ENCODE measurements around the gene KCTD8.

KCTD8 gene

GRCh38 chr4:44162538-44163270, 285.9 kb downstream of the KCTD8 start:
- no peak for DNase-seq (ENCODE audit: low read depth in 3 of 3)

DNA sequence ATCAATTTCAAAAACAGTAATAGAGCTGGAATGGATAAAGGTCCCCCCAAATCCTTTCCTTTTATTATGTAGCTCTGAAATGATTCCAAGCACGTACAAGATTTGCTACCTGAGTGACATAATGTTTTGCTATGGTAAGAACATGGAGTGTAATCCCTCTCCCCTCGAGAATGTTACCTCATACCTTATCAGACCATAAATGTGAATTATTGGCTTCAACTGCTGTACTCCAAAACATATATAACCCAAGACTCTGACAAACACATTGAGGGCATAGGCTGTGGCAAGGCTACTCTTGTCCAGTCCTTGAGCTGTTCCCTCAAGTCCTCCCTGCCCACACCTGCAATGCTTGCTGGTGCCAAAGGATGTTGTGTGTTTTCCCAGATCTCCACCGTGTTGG, 286.9 kb downstream of the KCTD8 start:
- DNase-seq (ENCODE audit: low read depth in 3 of 3) = no peak

GRCh38 chr4:44160776-44161367, 287.7 kb downstream of the KCTD8 start:
- DNase-seq (ENCODE audit: low read depth in 3 of 3) = no peak

GRCh38 chr4:44159991-44160390, 288.6 kb downstream of the KCTD8 start:
- DNase-seq (ENCODE audit: low read depth in 3 of 3) = no peak

GRCh38 chr4:44157611-44158277, 290.9 kb downstream of the KCTD8 start:
- no peak for DNase-seq (ENCODE audit: low read depth in 3 of 3)

DNA sequence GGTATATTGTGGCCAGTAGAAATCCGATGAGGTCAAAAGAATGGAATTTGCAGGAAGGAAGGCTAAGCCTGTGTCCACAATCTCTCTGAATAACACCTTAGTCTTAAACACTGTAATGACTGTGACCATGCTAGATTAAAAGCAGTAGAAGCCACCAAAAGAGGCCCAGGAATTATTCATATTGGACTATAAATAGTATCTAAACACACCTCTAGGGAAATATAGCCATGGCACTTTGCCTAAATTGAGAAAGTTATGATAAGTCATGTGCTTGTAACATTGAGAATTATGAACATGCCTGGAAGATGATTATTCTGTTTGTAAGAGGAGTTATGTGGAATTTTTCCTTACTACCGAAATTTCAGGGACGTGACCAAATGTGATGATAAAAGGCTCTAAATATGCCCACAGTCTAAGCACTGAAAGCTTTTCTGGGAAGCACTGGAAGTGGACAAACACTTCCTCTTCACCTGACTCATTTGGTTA, 298.5 kb downstream of the KCTD8 start:
- DNase-seq (ENCODE audit: low read depth in 3 of 3) = no peak

- no peak for DNase-seq (ENCODE audit: low read depth in 3 of 3)
Measured at GRCh38 chr4:44149282-44149681, 299.3 kb downstream of the KCTD8 start.

DNA sequence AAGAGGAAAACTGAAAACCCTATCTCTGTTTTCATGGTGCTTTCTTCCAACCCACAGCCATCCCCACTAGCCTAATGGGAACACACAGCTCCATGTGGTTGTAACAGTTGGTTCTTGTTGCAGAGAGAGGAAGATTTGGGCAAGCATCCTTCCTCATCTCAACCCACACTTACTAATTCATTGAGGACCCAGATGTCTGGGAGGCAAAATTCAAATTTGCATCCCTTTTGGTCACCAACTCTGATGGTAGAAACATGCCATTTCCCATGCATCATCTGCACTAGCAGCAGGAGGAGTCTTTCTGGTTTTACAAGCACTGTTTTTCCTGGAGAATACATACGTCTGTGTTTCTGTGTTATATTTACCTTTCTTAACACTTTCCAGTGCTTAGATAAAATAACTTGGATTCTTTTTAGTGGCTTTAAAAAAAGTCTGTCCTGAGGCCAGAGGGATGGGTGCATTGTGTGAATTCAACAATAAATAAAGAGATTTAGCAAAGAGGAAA, 301.0 kb downstream of the KCTD8 start:
- DNase-seq (ENCODE audit: low read depth in 3 of 3) = no peak

- no peak for DNase-seq (ENCODE audit: low read depth in 3 of 3)
Measured at GRCh38 chr4:44146516-44146915, 302.1 kb downstream of the KCTD8 start.

DNA sequence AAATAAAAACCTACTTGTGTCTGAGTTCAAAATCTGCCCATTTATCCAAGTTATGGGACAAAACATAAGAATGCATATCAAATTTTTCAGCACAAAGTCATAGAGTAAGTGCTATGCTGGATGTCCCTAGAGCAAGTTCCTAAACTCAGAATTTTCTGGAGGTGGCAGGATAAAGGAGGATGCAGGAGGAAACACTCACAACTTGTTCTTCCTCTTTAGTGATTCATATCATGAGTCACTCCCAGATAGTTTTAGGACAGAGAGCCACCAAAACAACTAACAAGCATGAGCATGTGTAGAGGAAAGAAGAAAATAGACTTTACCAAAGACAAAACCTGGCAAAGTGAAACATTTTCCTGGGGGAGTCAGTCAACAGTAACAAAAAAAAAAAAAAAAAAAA, 302.7 kb downstream of the KCTD8 start:
- no peak for DNase-seq (ENCODE audit: low read depth in 3 of 3)

DNA sequence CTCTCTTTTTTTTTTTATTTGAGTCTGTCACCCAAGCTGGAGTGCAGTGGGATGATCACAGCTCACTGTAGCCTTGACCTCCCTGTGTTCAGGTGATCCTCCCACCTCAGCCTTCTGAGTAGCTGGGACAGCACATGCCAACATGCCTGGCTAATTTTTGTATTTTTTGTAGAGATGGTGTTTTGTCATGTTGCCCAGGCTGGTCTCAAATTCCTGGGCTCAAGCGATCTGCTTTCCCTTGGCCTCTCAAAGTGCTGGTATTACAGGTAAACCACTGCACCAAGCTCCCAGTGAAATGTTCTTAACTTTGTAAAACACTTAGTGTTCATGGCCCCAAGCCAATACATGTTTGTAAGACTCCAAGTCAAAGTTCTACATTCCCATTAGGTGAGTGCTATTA, 316.1 kb downstream of the KCTD8 start:
- no peak for DNase-seq (ENCODE audit: low read depth in 3 of 3)

All from stimulated activated CD4-positive, alpha-beta T cell treated with anti-CD3 and anti-CD28 coated beads, TNF-alpha, amount 100 ng/mL, for 24 hours (primary cell).